Colon (tissue), 2 donors: ENCODE measurements around the gene NCAPG.
"Not testable (repeated sequence)": the region's sequence is repeated elsewhere in the genome, so short reads cannot be mapped to it uniquely, and the experiment has no call there.

ENCODE experiments used
- FAIRE-seq: peaks from 2 replicates; lab custom pipeline; 2012; peaks lifted over from hg19 to GRCh38; lab: Jason Lieb, UNC
- donor health status: control.
- donor health status: control.

Gene NCAPG

GRCh38 chr4:17797808-17798207 is 13.0 kb upstream of the NCAPG start:
- FAIRE-seq: no peak

- FAIRE-seq: no peak
Observed at GRCh38 chr4:17805580-17806155, 5.1 kb upstream of the NCAPG start.

GRCh38 chr4:17807446-17807845 is 3.3 kb upstream of the NCAPG start:
- FAIRE-seq: no peak

GRCh38 chr4:17809667-17810066 is 1.1 kb upstream of the NCAPG start:
- FAIRE-seq: no peak

- no peak for FAIRE-seq
Observed at GRCh38 chr4:17811078-17811603, 362 bp downstream of the NCAPG start.

- FAIRE-seq: no peak
Observed at GRCh38 chr4:17812125-17812524, 1.3 kb downstream of the NCAPG start.

GRCh38 chr4:17812801-17813200 is 2.0 kb downstream of the NCAPG start:
- FAIRE-seq: no peak

- no peak for FAIRE-seq
Observed at GRCh38 chr4:17814140-17814539, 3.4 kb downstream of the NCAPG start.

GRCh38 chr4:17816142-17816541 is 5.4 kb downstream of the NCAPG start:
- no peak for FAIRE-seq

GRCh38 chr4:17817027-17817426 is 6.2 kb downstream of the NCAPG start:
- FAIRE-seq: no peak

- FAIRE-seq: no peak
Observed at GRCh38 chr4:17823871-17824669, 13.3 kb downstream of the NCAPG start.

- no peak for FAIRE-seq
Observed at GRCh38 chr4:17846266-17846665, 35.5 kb downstream of the NCAPG start.

- not testable (repeated sequence) for FAIRE-seq
Observed at GRCh38 chr4:17850295-17850694, 39.5 kb downstream of the NCAPG start.

- no peak for FAIRE-seq
Observed at GRCh38 chr4:17851959-17852358, 41.2 kb downstream of the NCAPG start.

- no peak for FAIRE-seq
Observed at GRCh38 chr4:17854036-17854435, 43.3 kb downstream of the NCAPG start.

GRCh38 chr4:17859793-17860406 is 49.1 kb downstream of the NCAPG start:
- no peak for FAIRE-seq

- FAIRE-seq: not testable (repeated sequence)
Observed at GRCh38 chr4:17861906-17862305, 51.1 kb downstream of the NCAPG start.

- FAIRE-seq: no peak
Observed at GRCh38 chr4:17865866-17866363, 55.1 kb downstream of the NCAPG start.

- FAIRE-seq: no peak
Observed at GRCh38 chr4:17866810-17867209, 56.0 kb downstream of the NCAPG start.

GRCh38 chr4:17867276-17867675 is 56.5 kb downstream of the NCAPG start:
- no peak for FAIRE-seq

GRCh38 chr4:17869327-17869726 is 58.5 kb downstream of the NCAPG start:
- FAIRE-seq: no peak

GRCh38 chr4:17875402-17876070 is 64.8 kb downstream of the NCAPG start:
- no peak for FAIRE-seq
